GM18858 (cell line): ENCODE results near the gene LMX1B.
"Not testable (repeated sequence)": the region's sequence is repeated elsewhere in the genome, so short reads cannot be mapped to it uniquely, and the experiment has no call there.

Experiments used
- ATAC-seq: cut with Tn5 transposase; IDR thresholded peaks from one replicate; pipeline ENCODE4 v1.9.1; 2021; ENCODE audit not compliant: unreplicated experiment

LMX1B gene

GRCh38 chr9:126652140-126652582 lies 38.4 kb downstream of the LMX1B start:
- ATAC-seq = no peak

GRCh38 chr9:126654124-126654523 lies 40.4 kb downstream of the LMX1B start:
- ATAC-seq = no peak

- not testable (repeated sequence) for ATAC-seq
These were observed 42.5 kb downstream of the LMX1B start for GRCh38 chr9:126656214-126656613.

- no peak for ATAC-seq
These were observed 44.6 kb downstream of the LMX1B start for GRCh38 chr9:126658201-126658825.

- no peak for ATAC-seq
These were observed 45.3 kb downstream of the LMX1B start for GRCh38 chr9:126658956-126659555.

GRCh38 chr9:126661122-126661520 lies 47.4 kb downstream of the LMX1B start:
- ATAC-seq = no peak

- no peak for ATAC-seq
These were observed 48.0 kb downstream of the LMX1B start for GRCh38 chr9:126661521-126662251.

GRCh38 chr9:126663661-126664072 lies 49.9 kb downstream of the LMX1B start:
- ATAC-seq = no peak

GRCh38 chr9:126664900-126665643 lies 51.3 kb downstream of the LMX1B start:
- no peak for ATAC-seq

- no peak for ATAC-seq
These were observed 51.9 kb downstream of the LMX1B start for GRCh38 chr9:126665644-126666035.

GRCh38 chr9:126666155-126666803 lies 52.6 kb downstream of the LMX1B start:
- no peak for ATAC-seq

GRCh38 chr9:126667190-126668055 lies 53.7 kb downstream of the LMX1B start:
- no peak for ATAC-seq

GRCh38 chr9:126668058-126668457 lies 54.3 kb downstream of the LMX1B start:
- ATAC-seq = no peak

GRCh38 chr9:126669108-126669507 lies 55.4 kb downstream of the LMX1B start:
- no peak for ATAC-seq

GRCh38 chr9:126670270-126670669 lies 56.5 kb downstream of the LMX1B start:
- no peak for ATAC-seq

GRCh38 chr9:126671381-126671831 lies 57.7 kb downstream of the LMX1B start:
- no peak for ATAC-seq

- ATAC-seq = no peak
These were observed 58.3 kb downstream of the LMX1B start for GRCh38 chr9:126671983-126672382.

GRCh38 chr9:126672634-126673284 lies 59.0 kb downstream of the LMX1B start:
- ATAC-seq = no peak

- no peak for ATAC-seq
These were observed 60.1 kb downstream of the LMX1B start for GRCh38 chr9:126673689-126674364.
